Islet precursor cell (in vitro differentiated cells): ENCODE results near the gene PGM5.
"Not testable (repeated sequence)": the region's sequence is repeated elsewhere in the genome, so short reads cannot be mapped to it uniquely, and the experiment has no call there.

Experiments
- DNase-seq: peaks from one replicate; pipeline ENCODE4 v3.0.0-alpha.2; 2018

The PGM5 gene

GRCh38 chr9:68356380-68357118 is at the start of gene PGM5:
Gene PGM5, plus strand, starts transcription at chr9:68356611. Its CDS starts 517 bp downstream, at chr9:68357128.
- peak; percentile 54 for DNase-seq

- DNase-seq = not testable (repeated sequence)
These were observed 49.3 kb upstream of the PGM5 start for GRCh38 chr9:68307127-68307526.

GRCh38 chr9:68307654-68308053 is 48.8 kb upstream of the PGM5 start:
- DNase-seq = not testable (repeated sequence)

GRCh38 chr9:68311208-68311607 is 45.2 kb upstream of the PGM5 start:
- DNase-seq = not testable (repeated sequence)

- DNase-seq = not testable (repeated sequence)
These were observed 38.2 kb upstream of the PGM5 start for GRCh38 chr9:68318209-68318608.

- DNase-seq = not testable (repeated sequence)
These were observed 32.7 kb upstream of the PGM5 start for GRCh38 chr9:68323749-68324148.

GRCh38 chr9:68324518-68324917 is 31.9 kb upstream of the PGM5 start:
- DNase-seq = not testable (repeated sequence)

GRCh38 chr9:68329106-68329505 is 27.3 kb upstream of the PGM5 start:
- not testable (repeated sequence) for DNase-seq

GRCh38 chr9:68330531-68331173 is 25.8 kb upstream of the PGM5 start:
- not testable (repeated sequence) for DNase-seq

- not testable (repeated sequence) for DNase-seq
These were observed 24.3 kb upstream of the PGM5 start for GRCh38 chr9:68332122-68332521.

- not testable (repeated sequence) for DNase-seq
These were observed 20.5 kb upstream of the PGM5 start for GRCh38 chr9:68335935-68336334.

- not testable (repeated sequence) for DNase-seq
These were observed 19.6 kb upstream of the PGM5 start for GRCh38 chr9:68336639-68337339.

- DNase-seq = not testable (repeated sequence)
These were observed 18.4 kb upstream of the PGM5 start for GRCh38 chr9:68338000-68338399.

GRCh38 chr9:68342265-68343025 is 14.0 kb upstream of the PGM5 start:
- not testable (repeated sequence) for DNase-seq

GRCh38 chr9:68343242-68343641 is 13.2 kb upstream of the PGM5 start:
- DNase-seq = not testable (repeated sequence)

- DNase-seq = not testable (repeated sequence)
These were observed 12.4 kb upstream of the PGM5 start for GRCh38 chr9:68343992-68344391.

- DNase-seq = not testable (repeated sequence)
These were observed 4.7 kb upstream of the PGM5 start for GRCh38 chr9:68351689-68352088.

- not testable (repeated sequence) for DNase-seq
These were observed 425 bp upstream of the PGM5 start for GRCh38 chr9:68355993-68356379.

GRCh38 chr9:68357119-68357714 is 806 bp downstream of the PGM5 start:
- DNase-seq = peak; percentile 38

- DNase-seq = not testable (repeated sequence)
These were observed 10.6 kb downstream of the PGM5 start for GRCh38 chr9:68366933-68367547.

- DNase-seq = not testable (repeated sequence)
These were observed 19.4 kb downstream of the PGM5 start for GRCh38 chr9:68375789-68376188.

- DNase-seq = not testable (repeated sequence)
These were observed 21.3 kb downstream of the PGM5 start for GRCh38 chr9:68377723-68378122.
